ENCODE results near the gene ANAPC1. TPM values are rescaled to one million over a fixed set of nuclear protein-coding genes. Genes with fewer than 3 reads are reported as not detected.

Gene ANAPC1
- total RNA-seq, 3 donors from 2014 or later: 45.0 to 52.8 (median 49.5) TPM

DNA sequence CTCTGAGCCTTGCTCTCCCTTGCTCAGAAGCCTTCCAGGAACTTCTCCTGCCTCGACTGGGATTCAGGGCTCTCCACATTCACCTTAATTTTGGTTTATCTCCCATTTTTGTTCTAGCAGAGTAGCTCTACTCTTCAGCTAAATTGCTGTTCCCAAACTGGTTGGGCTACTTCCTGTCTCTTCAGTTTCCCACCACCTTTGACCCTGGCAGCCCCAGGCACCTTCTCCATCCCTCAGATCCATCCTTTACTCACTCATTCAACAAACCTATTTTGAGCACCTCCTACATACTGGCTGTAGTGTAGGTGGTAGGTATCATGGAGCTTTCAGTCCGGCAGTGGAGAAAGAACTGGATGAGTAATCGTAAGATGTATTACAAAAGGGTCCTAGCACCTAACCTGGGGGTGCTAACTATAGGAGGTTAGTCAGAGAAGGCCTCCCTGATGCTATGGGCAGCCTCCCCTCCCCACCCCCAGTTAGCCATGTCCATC is 40.7 kb upstream of the ANAPC1 start:
- Histone ChIP-seq H3K27me3 (no peaks in the 10 kb centered on the region), H3K36me3 (no peaks in the 10 kb centered on the region), H3K4me3 (no peak overlapping the region), H3K4me1 (no peaks in the 10 kb centered on the region), H3K27ac (no peak overlapping the region), H3K9me3 (no peaks in the 10 kb centered on the region)
- TF ChIP-seq POLR2A (IDR thresholded peaks at IDR 0.05): no peak
- no peak for TF ChIP-seq POLR2AphosphoS5 (IDR thresholded peaks at IDR 0.05)
- TF ChIP-seq CTCF (IDR thresholded peaks at IDR 0.05): no peak
- no peak for DNase-seq (ENCODE audit: low spot score in 2 of 2)
- intact Hi-C loops (cut with DNase I; ENCODE audit: low total_unique reads): no loop called here

DNA sequence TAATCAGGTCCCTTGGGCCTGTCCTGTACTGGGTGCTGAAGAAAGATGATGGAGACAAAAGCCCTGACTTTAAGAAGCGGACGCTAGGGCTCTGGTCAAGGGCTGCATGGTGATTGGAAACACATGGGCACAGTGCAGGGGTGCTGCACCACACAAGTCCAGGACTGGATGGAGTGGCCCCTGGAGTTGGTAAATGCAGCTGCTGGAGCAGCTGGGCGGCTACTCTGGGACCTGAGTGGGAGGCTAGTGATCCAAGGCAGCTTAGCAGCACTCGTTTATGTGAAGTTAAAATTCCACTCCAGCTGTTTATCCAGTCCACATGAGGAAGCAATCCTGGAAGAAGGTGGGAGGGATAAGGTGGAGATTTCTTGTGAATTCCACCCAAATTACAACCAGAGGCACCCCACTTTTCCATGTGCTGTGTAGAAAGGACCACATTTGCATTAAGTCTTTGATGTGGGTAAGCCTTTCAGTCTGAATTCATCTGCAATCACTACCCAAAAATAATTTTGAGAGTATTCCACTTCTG is 39.3 kb upstream of the ANAPC1 start:
- Histone ChIP-seq H3K9me3 (no peaks in the 10 kb centered on the region), H3K27me3 (no peaks in the 10 kb centered on the region), H3K36me3 (no peaks in the 10 kb centered on the region), H3K27ac (no peak overlapping the region), H3K4me3 (no peak overlapping the region), H3K4me1 (no peaks in the 10 kb centered on the region)
- TF ChIP-seq CTCF (IDR thresholded peaks at IDR 0.05) (no peak), POLR2A (IDR thresholded peaks at IDR 0.05) (no peak), POLR2AphosphoS5 (IDR thresholded peaks at IDR 0.05) (no peak)
- no peak for DNase-seq (ENCODE audit: low spot score in 2 of 2)
- intact Hi-C loops (cut with DNase I; ENCODE audit: low total_unique reads): no loop called here

GRCh38 chr2:111919794-111920608 is 36.0 kb upstream of the ANAPC1 start:
- H3K36me3 ChIP-seq: no peaks in the 10 kb centered on the region
- TF ChIP-seq POLR2A (IDR thresholded peaks at IDR 0.05) (no peak), CTCF (IDR thresholded peaks at IDR 0.05) (no peak), POLR2AphosphoS5 (IDR thresholded peaks at IDR 0.05) (no peak)
- H3K9me3 ChIP-seq: no peaks in the 10 kb centered on the region
- intact Hi-C loops (cut with DNase I; ENCODE audit: low total_unique reads): no loop called here
- DNase-seq (ENCODE audit: low spot score in 2 of 2): peak in 1 of 2 donors; percentile 26
- H3K27me3 ChIP-seq: no peaks in the 10 kb centered on the region
- H3K4me1 ChIP-seq: no peaks in the 10 kb centered on the region
- H3K4me3 ChIP-seq: no peak overlapping the region
- H3K27ac ChIP-seq: no peak overlapping the region

- Histone ChIP-seq H3K4me3 (no peak overlapping the region), H3K27me3 (no peaks in the 10 kb centered on the region), H3K4me1 (no peaks in the 10 kb centered on the region), H3K36me3 (no peaks in the 10 kb centered on the region), H3K27ac (no peak overlapping the region), H3K9me3 (no peaks in the 10 kb centered on the region)
- TF ChIP-seq CTCF (IDR thresholded peaks at IDR 0.05): no peak
- TF ChIP-seq POLR2A (IDR thresholded peaks at IDR 0.05): no peak
- no peak for TF ChIP-seq POLR2AphosphoS5 (IDR thresholded peaks at IDR 0.05)
- no peak for DNase-seq (ENCODE audit: low spot score in 2 of 2)
- intact Hi-C loops (cut with DNase I; ENCODE audit: low total_unique reads): no loop called here
Measured at GRCh38 chr2:111919365-111919764, 35.4 kb upstream of the ANAPC1 start.

GRCh38 chr2:111918383-111918806 is 34.4 kb upstream of the ANAPC1 start:
- Histone ChIP-seq H3K4me1 (no peaks in the 10 kb centered on the region), H3K36me3 (no peaks in the 10 kb centered on the region), H3K9me3 (no peaks in the 10 kb centered on the region), H3K4me3 (no peak overlapping the region), H3K27ac (no peak overlapping the region), H3K27me3 (no peaks in the 10 kb centered on the region)
- intact Hi-C loops (cut with DNase I; ENCODE audit: low total_unique reads): no loop called here
- no peak for TF ChIP-seq POLR2A (IDR thresholded peaks at IDR 0.05)
- no peak for TF ChIP-seq POLR2AphosphoS5 (IDR thresholded peaks at IDR 0.05)
- no peak for TF ChIP-seq CTCF (IDR thresholded peaks at IDR 0.05)
- no peak for DNase-seq (ENCODE audit: low spot score in 2 of 2)

Measured in breast epithelium (tissue), 4 donors.